OCI-LY1 (cell line): ENCODE data around the gene CNNM1.

Experiments used
- CTCF ChIP-seq: fragments of 200-600 bp; sonication (generic), shearing (Covaris generic); IDR thresholded peaks from 2 replicates; pipeline ENCODE4 v1.5.1; 2017; ENCODE audit warnings: mild to moderate bottlenecking, antibody characterized with exemption, low read length, moderate library complexity, mixed read lengths
- EZH2 ChIP-seq: fragments of 200-600 bp; sonication (generic), shearing (Covaris generic); IDR thresholded peaks from 2 replicates; pipeline ENCODE4 v1.8.0; 2017; ENCODE audit warnings: borderline replicate concordance, mixed run types, mild to moderate bottlenecking, antibody characterized with exemption, low read length, moderate library complexity, mixed read lengths

- TF ChIP-seq CTCF, result no peak
- no peak for TF ChIP-seq EZH2
Measured at GRCh38 chr10:99369551-99369950, 40.4 kb downstream of the CNNM1 start.
